ENCODE results near the gene COL19A1.

COL19A1 gene

GRCh38 chr6:70130865-70131264, 264.5 kb downstream of the COL19A1 start:
- in situ Hi-C loops (cut with MboI; ENCODE audit: low sequenced_read_pairs, unreplicated experiment): no loop called here
- TF ChIP-seq CTCF (IDR thresholded peaks at IDR 0.05; ENCODE audit: borderline replicate concordance, control extremely low read depth, extremely low read depth, insufficient read depth, missing control alignments): no peak
- no peak for DNase-seq (ENCODE audit: low spot score)

GRCh38 chr6:70131528-70131927, 265.2 kb downstream of the COL19A1 start:
- TF ChIP-seq CTCF (IDR thresholded peaks at IDR 0.05; ENCODE audit: borderline replicate concordance, control extremely low read depth, extremely low read depth, insufficient read depth, missing control alignments): no peak
- in situ Hi-C loops (cut with MboI; ENCODE audit: low sequenced_read_pairs, unreplicated experiment): no loop called here
- DNase-seq (ENCODE audit: low spot score): peak; percentile 37

GRCh38 chr6:70133246-70133645, 266.9 kb downstream of the COL19A1 start:
- DNase-seq (ENCODE audit: low spot score): no peak
- in situ Hi-C loops (cut with MboI; ENCODE audit: low sequenced_read_pairs, unreplicated experiment): no loop called here
- TF ChIP-seq CTCF (IDR thresholded peaks at IDR 0.05; ENCODE audit: borderline replicate concordance, control extremely low read depth, extremely low read depth, insufficient read depth, missing control alignments): no peak

GRCh38 chr6:70134542-70134941, 268.2 kb downstream of the COL19A1 start:
- TF ChIP-seq CTCF (IDR thresholded peaks at IDR 0.05; ENCODE audit: borderline replicate concordance, control extremely low read depth, extremely low read depth, insufficient read depth, missing control alignments): no peak
- in situ Hi-C loops (cut with MboI; ENCODE audit: low sequenced_read_pairs, unreplicated experiment): no loop called here
- no peak for DNase-seq (ENCODE audit: low spot score)

- no peak for TF ChIP-seq CTCF (IDR thresholded peaks at IDR 0.05; ENCODE audit: borderline replicate concordance, control extremely low read depth, extremely low read depth, insufficient read depth, missing control alignments)
- in situ Hi-C loops (cut with MboI; ENCODE audit: low sequenced_read_pairs, unreplicated experiment): no loop called here
- DNase-seq (ENCODE audit: low spot score): no peak
These were observed 269.1 kb downstream of the COL19A1 start for GRCh38 chr6:70135219-70136160.

GRCh38 chr6:70136996-70137395, 270.6 kb downstream of the COL19A1 start:
- DNase-seq (ENCODE audit: low spot score): no peak
- TF ChIP-seq CTCF (IDR thresholded peaks at IDR 0.05; ENCODE audit: borderline replicate concordance, control extremely low read depth, extremely low read depth, insufficient read depth, missing control alignments): no peak
- in situ Hi-C loops (cut with MboI; ENCODE audit: low sequenced_read_pairs, unreplicated experiment): no loop called here
